Measurements from ENCODE around the gene EGFL8. TPM values are rescaled to one million over a fixed set of nuclear protein-coding genes. Genes with fewer than 3 reads are reported as not detected.

Gene EGFL8
- total and polyA plus RNA-seq, 9 of the 15 experiments (the other 6 are each of a cell fraction or from before 2014, with no cell fraction given): 2.2 to 47.4 (median 14.2) TPM

GRCh38 chr6:32184084-32184640, 19.8 kb downstream of the EGFL8 start, which contains the start of gene AGER:
Gene AGER, minus strand, starts transcription at chr6:32184253. Its CDS starts 31 bp downstream, at chr6:32184222.
- Histone ChIP-seq H4K20me1 (replicated peaks; ENCODE audit: control insufficient read depth, insufficient read depth, low read length) (no peaks in the 10 kb centered on the region), H3K9me3 (replicated peaks; ENCODE audit: control insufficient read depth, insufficient read depth, low read depth, low read length) (no peaks in the 10 kb centered on the region), H3K9ac (ENCODE audit: insufficient read depth in 1 of 2, low read depth in 2 of 2, low read length in 2 of 2) (peak within 1 kb of the TSS; percentile 42 to 82), H3K4me3 (no peak within 1 kb of the TSS), H3K4me1 (replicated peaks in 1 of 2; ENCODE audit: control insufficient read depth in 2 of 2, insufficient read depth in 2 of 2, low read length in 2 of 2) (peaks cover 64 to 69% of the 10 kb centered on the region in 2 experiments), H3K27me3 (ENCODE audit: control insufficient read depth in 2 of 2, insufficient read depth in 2 of 2, low read length in 2 of 2) (no peaks in the 10 kb centered on the region), H3K4me2 (ENCODE audit: insufficient read depth, low read length) (no peak within 1 kb of the TSS), H3K36me3 (ENCODE audit: control insufficient read depth, insufficient read depth, low read length) (peaks cover 85% of the 10 kb centered on the region; the same call in 2 of the 3 replicates), H3K27ac (ENCODE audit: extremely low read depth, low read depth, low read length) (peak within 1 kb of the TSS; percentile 56; the same call in 2 of the 3 replicates), H3K79me2 (ENCODE audit: control insufficient read depth, insufficient read depth, low read length) (peaks cover 61% of the 10 kb centered on the region), H3K9me1 (ENCODE audit: control insufficient read depth, insufficient read depth, low read length) (peaks cover 7% of the 10 kb centered on the region), H2AFZ (ENCODE audit: low read depth, low read length) (no peak within 1 kb of the TSS)
- in situ Hi-C loops (cut with MboI) (no loop called here), intact Hi-C loops (cut with micrococcal nuclease) (no loop called here)
- POLR2A ChIA-PET: no interaction called here
- FAIRE-seq (no peak), DNase-seq (ENCODE audit: extremely low read depth in 1 of 4, low spot score in 3 of 4) (peak in 1 of 4 experiments; percentile 24), ATAC-seq (0 out of 3 replicates have a peak, but pooled peaks have one; percentile 1)
- WGBS (ENCODE audit: insufficient coverage, low coverage, missing lambda C conversion rate): 81% methylated on average over 6 of the region's 6 CpGs
- BruUV-seq (replicated peaks): no TSS peak
- CTCF ChIA-PET (ENCODE audit: low intra/inter-chr PET ratio): no interaction called here
- TF ChIP-seq SMAD3 (CRISPR knock-in tag; conservative IDR thresholded peaks at IDR 0.05) (0 out of 2 replicates have a peak, but pooled peaks have one; percentile 32), SMARCA4 (IDR thresholded peaks at IDR 0.05) (no peak), ILK (tag; IDR thresholded peaks at IDR 0.05; ENCODE audit: borderline replicate concordance, low read depth) (no peak), CEBPB (tag; IDR thresholded peaks at IDR 0.05) (peak; percentile 88), FIP1L1 (IDR thresholded peaks at IDR 0.05; ENCODE audit: low read depth, low read length, poor library complexity, severe bottlenecking) (no peak), VEZF1 (CRISPR knock-in tag; IDR thresholded peaks at IDR 0.05) (no peak), ZNF311 (CRISPR knock-in tag; IDR thresholded peaks at IDR 0.05) (0 out of 2 replicates have a peak, but pooled peaks have one; percentile 18), POLR2AphosphoS5 (IDR thresholded peaks at IDR 0.05; ENCODE audit: control insufficient read depth, insufficient read depth, low read depth, low read length) (peak; percentile 59; the same call in 1 of the 2 replicates), HMG20B (CRISPR knock-in tag; IDR thresholded peaks at IDR 0.05) (no peak), CAMTA2 (CRISPR knock-in tag; conservative IDR thresholded peaks at IDR 0.05) (no peak), CBX5 (IDR thresholded peaks at IDR 0.05; ENCODE audit: borderline replicate concordance, low read depth) (no peak), SUPT5H (IDR thresholded peaks at IDR 0.05) (peak; percentile 64), NR2F6 (CRISPR knock-in tag; IDR thresholded peaks at IDR 0.05) (no peak), SIN3B (IDR thresholded peaks at IDR 0.05; ENCODE audit: low read depth) (no peak), ZFPM2 (CRISPR knock-in tag; IDR thresholded peaks at IDR 0.05) (no peak)
- TF ChIP-seq, protein P1, sequence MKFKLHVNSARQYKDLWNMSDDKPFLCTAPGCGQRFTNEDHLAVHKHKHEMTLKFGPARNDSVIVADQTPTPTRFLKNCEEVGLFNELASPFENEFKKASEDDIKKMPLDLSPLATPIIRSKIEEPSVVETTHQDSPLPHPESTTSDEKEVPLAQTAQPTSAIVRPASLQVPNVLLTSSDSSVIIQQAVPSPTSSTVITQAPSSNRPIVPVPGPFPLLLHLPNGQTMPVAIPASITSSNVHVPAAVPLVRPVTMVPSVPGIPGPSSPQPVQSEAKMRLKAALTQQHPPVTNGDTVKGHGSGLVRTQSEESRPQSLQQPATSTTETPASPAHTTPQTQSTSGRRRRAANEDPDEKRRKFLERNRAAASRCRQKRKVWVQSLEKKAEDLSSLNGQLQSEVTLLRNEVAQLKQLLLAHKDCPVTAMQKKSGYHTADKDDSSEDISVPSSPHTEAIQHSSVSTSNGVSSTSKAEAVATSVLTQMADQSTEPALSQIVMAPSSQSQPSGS (CRISPR knock-in tag; IDR thresholded peaks at IDR 0.05): no peak
- TF ChIP-seq, protein P2, sequence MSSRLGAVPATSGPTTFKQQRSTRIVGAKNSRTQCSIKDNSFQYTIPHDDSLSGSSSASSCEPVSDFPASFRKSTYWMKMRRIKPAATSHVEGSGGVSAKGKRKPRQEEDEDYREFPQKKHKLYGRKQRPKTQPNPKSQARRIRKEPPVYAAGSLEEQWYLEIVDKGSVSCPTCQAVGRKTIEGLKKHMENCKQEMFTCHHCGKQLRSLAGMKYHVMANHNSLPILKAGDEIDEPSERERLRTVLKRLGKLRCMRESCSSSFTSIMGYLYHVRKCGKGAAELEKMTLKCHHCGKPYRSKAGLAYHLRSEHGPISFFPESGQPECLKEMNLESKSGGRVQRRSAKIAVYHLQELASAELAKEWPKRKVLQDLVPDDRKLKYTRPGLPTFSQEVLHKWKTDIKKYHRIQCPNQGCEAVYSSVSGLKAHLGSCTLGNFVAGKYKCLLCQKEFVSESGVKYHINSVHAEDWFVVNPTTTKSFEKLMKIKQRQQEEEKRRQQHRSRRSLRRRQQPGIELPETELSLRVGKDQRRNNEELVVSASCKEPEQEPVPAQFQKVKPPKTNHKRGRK (tag; IDR thresholded peaks at IDR 0.05): no peak
- TF ChIP-seq, protein P3, sequence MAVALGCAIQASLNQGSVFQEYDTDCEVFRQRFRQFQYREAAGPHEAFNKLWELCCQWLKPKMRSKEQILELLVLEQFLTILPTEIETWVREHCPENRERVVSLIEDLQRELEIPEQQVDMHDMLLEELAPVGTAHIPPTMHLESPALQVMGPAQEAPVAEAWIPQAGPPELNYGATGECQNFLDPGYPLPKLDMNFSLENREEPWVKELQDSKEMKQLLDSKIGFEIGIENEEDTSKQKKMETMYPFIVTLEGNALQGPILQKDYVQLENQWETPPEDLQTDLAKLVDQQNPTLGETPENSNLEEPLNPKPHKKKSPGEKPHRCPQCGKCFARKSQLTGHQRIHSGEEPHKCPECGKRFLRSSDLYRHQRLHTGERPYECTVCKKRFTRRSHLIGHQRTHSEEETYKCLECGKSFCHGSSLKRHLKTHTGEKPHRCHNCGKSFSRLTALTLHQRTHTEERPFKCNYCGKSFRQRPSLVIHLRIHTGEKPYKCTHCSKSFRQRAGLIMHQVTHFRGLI (CRISPR knock-in tag; IDR thresholded peaks at IDR 0.05): 0 out of 2 replicates have a peak, but pooled peaks have one; percentile 45

Data from K562 (cell line).